Esophagus squamous epithelium (tissue), 5 donors: ENCODE results near the gene TAOK3. TPM values are rescaled to one million over a fixed set of nuclear protein-coding genes. Genes with fewer than 3 reads are reported as not detected.

ENCODE experiments used
- DNase-seq: peaks from one replicate; lab custom pipeline; 2025; lab: John Stamatoyannopoulos, UW
- H3K27ac ChIP-seq, 4 donors: fragments of 200-600 bp; sonication (generic); one replicate each; pipeline ENCODE4 v1.5.1; 2016 to 2019; ENCODE audit warnings: mild to moderate bottlenecking in 1 of 4
- H3K27me3 ChIP-seq, 4 donors: fragments of 200-600 bp; sonication (generic); 1 replicate in 3 of 4; 2 replicates in 1 of 4; pipeline versions ENCODE4 v1.5.1 to v1.6.0; 2017 to 2021; ENCODE audit warnings: antibody characterized with exemption in 1 of 4
- H3K36me3 ChIP-seq, 3 donors: fragments of 200-600 bp; sonication (generic); one replicate each; pipeline ENCODE4 v1.5.1; 2016 to 2019
- H3K4me1 ChIP-seq, 3 donors: fragments of 200-600 bp; sonication (generic); one replicate each; pipeline ENCODE4 v1.5.1; 2017 to 2019
- H3K4me3 ChIP-seq, 4 donors: fragments of 200-600 bp; sonication (generic); 1 replicate in 3 of 4; 2 replicates in 1 of 4; pipeline ENCODE4 v1.5.1; 2016 to 2019; ENCODE audit warnings: mild to moderate bottlenecking in 2 of 4, moderate library complexity in 1 of 4
- H3K9me3 ChIP-seq, 3 donors: fragments of 200-600 bp; sonication (generic); one replicate each; pipeline ENCODE4 v1.5.1; 2016 to 2019
- CTCF ChIP-seq, 6 experiments: fragments of 450-650 bp in 4 of 6; fragments of 200-600 bp in 2 of 6; sonication (generic) in 2 of 6; IDR thresholded peaks; one replicate each; pipeline ENCODE4 v1.5.1; 2016 to 2019; ENCODE audit warnings: antibody characterized with exemption in 6 of 6, mild to moderate bottlenecking in 4 of 6, moderate library complexity in 4 of 6
- POLR2A ChIP-seq, 4 donors: fragments of 450-650 bp; IDR thresholded peaks; one replicate each; pipeline ENCODE4 v1.6.1; 2017; ENCODE audit warnings: antibody characterized with exemption in 4 of 4, mild to moderate bottlenecking in 4 of 4, moderate library complexity in 3 of 4
- WGBS, 2 donors: methylation state at CpG; one replicate each; pipeline ENCODE4 v1.1.5; 2018; 5-methylcytosine and 5-hydroxymethylcytosine counted together
- intact Hi-C: fragments of 100-400 bp; cut with DNase I; formaldehyde crosslinking; loops from one replicate; pipeline ENCODE4 v1.15.0; 2022
- total RNA-seq, 4 donors: library from RNA; depleted of rRNA; stranded (reverse); fragments of >200 nt; gene quantifications; one replicate each; pipeline ENCODE4 v1.1.0, GENCODE V29; 2016
- donor health status: DM: yes; HTN: yes; CAD: no.

Gene TAOK3
- total RNA-seq, 4 donors from 2014 or later, result 13.7 to 27.7 (median 21.1) TPM

GRCh38 chr12:118237052-118237665 is 135.5 kb downstream of the TAOK3 start:
- WGBS, 2 donors, result 53 to 55% methylated on average over 1 of the region's 1 CpG
- H3K27ac ChIP-seq, result peak overlapping the region; percentile 26 to 75 (median 72)
- DNase-seq, result no peak
- no peak overlapping the region for H3K4me3 ChIP-seq
- H3K27me3 ChIP-seq, result no peaks in the 10 kb centered on the region
- H3K4me1 ChIP-seq, result peaks cover 8 to 47% (median 19%) of the 10 kb centered on the region in 3 donors
- H3K9me3 ChIP-seq, result no peaks in the 10 kb centered on the region
- intact Hi-C loops, result no loop called here
- peaks cover 0 to 26% (median 6%) of the 10 kb centered on the region in 3 donors for H3K36me3 ChIP-seq
- TF ChIP-seq POLR2A (IDR thresholded peaks at IDR 0.05), result no peak
- no peak for TF ChIP-seq CTCF (IDR thresholded peaks at IDR 0.05)

DNA sequence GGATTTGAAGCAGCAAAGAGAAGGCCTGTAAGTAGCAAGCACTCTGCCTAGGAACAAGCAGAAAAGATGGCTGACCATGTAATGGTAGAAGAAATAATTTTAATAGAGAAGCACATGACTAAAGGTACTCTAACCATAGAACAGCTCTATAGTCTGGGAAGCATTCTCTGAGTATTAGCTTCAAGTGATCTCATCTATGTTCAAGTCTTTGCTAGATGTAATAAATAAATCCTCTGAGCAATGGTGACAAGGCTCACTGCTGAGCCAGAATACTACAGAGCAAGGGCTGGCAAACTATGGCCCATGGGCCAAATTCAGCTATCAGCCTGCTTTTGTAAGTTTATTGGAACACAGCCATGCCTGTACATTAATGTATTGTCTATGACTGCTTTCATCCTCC is 152.0 kb downstream of the TAOK3 start:
- no peak for DNase-seq
- Histone ChIP-seq H3K27ac (no peak overlapping the region), H3K36me3 (peaks cover 0 to 13% (median 0%) of the 10 kb centered on the region in 3 donors), H3K9me3 (no peaks in the 10 kb centered on the region), H3K27me3 (no peaks in the 10 kb centered on the region), H3K4me1 (no peaks in the 10 kb centered on the region), H3K4me3 (no peak overlapping the region)
- intact Hi-C loops, result no loop called here
- TF ChIP-seq CTCF (IDR thresholded peaks at IDR 0.05), result no peak
- no peak for TF ChIP-seq POLR2A (IDR thresholded peaks at IDR 0.05)

DNA sequence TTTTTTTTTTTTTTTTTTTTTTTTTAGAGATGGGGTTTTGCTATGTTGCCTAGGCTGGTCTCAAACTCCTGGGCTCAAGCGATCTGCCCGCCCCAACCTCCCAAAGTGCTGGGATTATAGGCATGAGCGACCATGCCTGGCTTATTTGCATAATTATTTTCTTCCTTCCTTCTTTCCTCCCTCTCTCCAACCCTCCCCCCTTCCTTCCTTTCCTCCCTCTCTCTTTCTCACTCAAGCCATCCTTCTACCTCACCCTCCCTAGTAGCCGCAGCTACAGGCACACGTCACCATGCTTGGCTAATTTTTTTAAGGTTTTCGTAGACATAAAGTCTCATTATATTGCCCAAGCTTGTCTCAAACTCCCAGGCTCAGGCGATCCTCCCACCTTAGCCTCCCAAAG is 152.9 kb downstream of the TAOK3 start:
- H3K4me1 ChIP-seq, result no peaks in the 10 kb centered on the region
- H3K36me3 ChIP-seq, result peaks cover 0 to 5% (median 0%) of the 10 kb centered on the region in 3 donors
- DNase-seq, result no peak
- H3K4me3 ChIP-seq, result no peak overlapping the region
- intact Hi-C loops, result no loop called here
- no peaks in the 10 kb centered on the region for H3K27me3 ChIP-seq
- WGBS, 2 donors, result 80 to 88% methylated on average over 7 of the region's 7 CpGs
- no peak for TF ChIP-seq CTCF (IDR thresholded peaks at IDR 0.05)
- no peak for TF ChIP-seq POLR2A (IDR thresholded peaks at IDR 0.05)
- no peak overlapping the region for H3K27ac ChIP-seq
- no peaks in the 10 kb centered on the region for H3K9me3 ChIP-seq

- intact Hi-C loops, result no loop called here
- Histone ChIP-seq H3K9me3 (no peaks in the 10 kb centered on the region), H3K27ac (no peak overlapping the region), H3K4me3 (no peak overlapping the region), H3K36me3 (peaks cover 0 to 11% (median 0%) of the 10 kb centered on the region in 3 donors), H3K4me1 (no peaks in the 10 kb centered on the region), H3K27me3 (no peaks in the 10 kb centered on the region)
- WGBS, 2 donors, result 95 to 99% methylated on average over 5 of the region's 5 CpGs
- DNase-seq, result no peak
- TF ChIP-seq POLR2A (IDR thresholded peaks at IDR 0.05) (no peak), CTCF (IDR thresholded peaks at IDR 0.05) (no peak)
Measured at GRCh38 chr12:118219106-118219505, 153.6 kb downstream of the TAOK3 start.

- TF ChIP-seq CTCF (IDR thresholded peaks at IDR 0.05), result no peak
- no peak for TF ChIP-seq POLR2A (IDR thresholded peaks at IDR 0.05)
- H3K36me3 ChIP-seq, result peaks cover 0 to 32% (median 0%) of the 10 kb centered on the region in 3 donors
- DNase-seq, result no peak
Measured at GRCh38 chr12:118213452-118213851, 159.3 kb downstream of the TAOK3 start.

More at GRCh38 chr12:118213452-118213851, 159.3 kb downstream of the TAOK3 start:
- intact Hi-C loops, result no loop called here
- H3K9me3 ChIP-seq, result no peaks in the 10 kb centered on the region
- peaks cover 0 to 12% (median 0%) of the 10 kb centered on the region in 3 donors for H3K4me1 ChIP-seq
- no peak overlapping the region for H3K27ac ChIP-seq
- H3K27me3 ChIP-seq, result no peaks in the 10 kb centered on the region
- 73 to 100% methylated on average over 1 of the region's 1 CpG for WGBS, 2 donors
- no peak overlapping the region for H3K4me3 ChIP-seq
